Measurements from ENCODE around the gene NOC2L. TPM values are rescaled to one million over a fixed set of nuclear protein-coding genes. Genes with fewer than 3 reads are reported as not detected.

NOC2L gene
- total RNA-seq, 2 experiments from 2014 or later: 77.9 to 99.0 TPM

DNA sequence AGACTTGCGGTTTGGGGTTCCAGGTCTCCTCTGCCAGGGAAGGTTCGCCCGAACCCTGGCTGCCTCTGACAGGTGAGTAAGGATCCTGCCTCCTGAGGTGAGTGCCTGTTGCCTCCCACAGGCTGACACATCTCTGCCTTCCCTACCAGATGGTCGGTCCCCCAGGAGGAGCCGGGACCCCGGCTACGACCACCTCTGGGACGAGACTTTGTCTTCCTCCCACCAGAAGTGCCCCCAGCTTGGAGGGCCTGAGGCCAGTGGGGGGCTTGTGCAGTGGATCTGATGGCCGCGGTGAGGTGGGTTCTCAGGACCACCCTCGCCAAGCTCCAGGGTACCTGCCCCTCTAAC is 15.2 kb upstream of the NOC2L start:
- intact Hi-C loops (cut with micrococcal nuclease; ENCODE audit: unreplicated experiment): no loop called here
- H3K79me2 ChIP-seq (ENCODE audit: insufficient read depth, low read depth, low read length): no peaks in the 10 kb centered on the region
- no peak for DNase-seq (ENCODE audit: low spot score)
- BruUV-seq (replicated peaks): no TSS peak
- no peaks in the 10 kb centered on the region for H3K36me3 ChIP-seq (ENCODE audit: insufficient read depth, low read length)
- TF ChIP-seq EZH2phosphoT487 (IDR thresholded peaks at IDR 0.05; ENCODE audit: borderline replicate concordance, low read depth, low read length): no peak
- H3K4me3 ChIP-seq (ENCODE audit: low read depth, low read length, poor library complexity, severe bottlenecking): no peak overlapping the region
- no peaks in the 10 kb centered on the region for H3K9me2 ChIP-seq (ENCODE audit: insufficient read depth, low read length)
- H3K4me2 ChIP-seq (ENCODE audit: low read length): no peak overlapping the region
- no peak overlapping the region for H2AFZ ChIP-seq (ENCODE audit: low read length)
- no peak overlapping the region for H3K27ac ChIP-seq (ENCODE audit: low read depth, low read length, poor library complexity, severe bottlenecking)
- POLR2A ChIA-PET: no interaction called here
- no peaks in the 10 kb centered on the region; the same call in 1 of the 2 replicates for H4K20me1 ChIP-seq (ENCODE audit: insufficient read depth, low read length)
- CTCF ChIA-PET (ENCODE audit: unreplicated experiment): interaction anchor here (0.6 kb wide), 1 partner anchor 15 kb away, joined by 3 read pairs; the partner anchor contains the start of gene NOC2L
- no peaks in the 10 kb centered on the region for H3K4me1 ChIP-seq (ENCODE audit: insufficient read depth, low read length, poor library complexity, severe bottlenecking)
- no peaks in the 10 kb centered on the region for H3K9me3 ChIP-seq (ENCODE audit: low read length)

- ChIA-PET CTCF (ENCODE audit: unreplicated experiment) (interaction anchor here (0.6 kb wide), 1 partner anchor 14 kb away, joined by 3 read pairs; the partner anchor contains the start of gene NOC2L), POLR2A (no interaction called here)
- H3K4me2 ChIP-seq (ENCODE audit: low read length): no peak overlapping the region
- no peaks in the 10 kb centered on the region for H3K36me3 ChIP-seq (ENCODE audit: insufficient read depth, low read length)
- DNase-seq (ENCODE audit: low spot score): no peak
- intact Hi-C loops (cut with micrococcal nuclease; ENCODE audit: unreplicated experiment): no loop called here
- no peaks in the 10 kb centered on the region for H3K9me3 ChIP-seq (ENCODE audit: low read length)
- no peaks in the 10 kb centered on the region for H3K9me2 ChIP-seq (ENCODE audit: insufficient read depth, low read length)
- no peaks in the 10 kb centered on the region for H3K79me2 ChIP-seq (ENCODE audit: insufficient read depth, low read depth, low read length)
- TF ChIP-seq EZH2phosphoT487 (IDR thresholded peaks at IDR 0.05; ENCODE audit: borderline replicate concordance, low read depth, low read length): no peak
- TF ChIP-seq, protein P1, sequence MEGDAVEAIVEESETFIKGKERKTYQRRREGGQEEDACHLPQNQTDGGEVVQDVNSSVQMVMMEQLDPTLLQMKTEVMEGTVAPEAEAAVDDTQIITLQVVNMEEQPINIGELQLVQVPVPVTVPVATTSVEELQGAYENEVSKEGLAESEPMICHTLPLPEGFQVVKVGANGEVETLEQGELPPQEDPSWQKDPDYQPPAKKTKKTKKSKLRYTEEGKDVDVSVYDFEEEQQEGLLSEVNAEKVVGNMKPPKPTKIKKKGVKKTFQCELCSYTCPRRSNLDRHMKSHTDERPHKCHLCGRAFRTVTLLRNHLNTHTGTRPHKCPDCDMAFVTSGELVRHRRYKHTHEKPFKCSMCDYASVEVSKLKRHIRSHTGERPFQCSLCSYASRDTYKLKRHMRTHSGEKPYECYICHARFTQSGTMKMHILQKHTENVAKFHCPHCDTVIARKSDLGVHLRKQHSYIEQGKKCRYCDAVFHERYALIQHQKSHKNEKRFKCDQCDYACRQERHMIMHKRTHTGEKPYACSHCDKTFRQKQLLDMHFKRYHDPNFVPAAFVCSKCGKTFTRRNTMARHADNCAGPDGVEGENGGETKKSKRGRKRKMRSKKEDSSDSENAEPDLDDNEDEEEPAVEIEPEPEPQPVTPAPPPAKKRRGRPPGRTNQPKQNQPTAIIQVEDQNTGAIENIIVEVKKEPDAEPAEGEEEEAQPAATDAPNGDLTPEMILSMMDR (conservative IDR thresholded peaks at IDR 0.05; ENCODE audit: low read length): no peak
- no peak overlapping the region for H3K27ac ChIP-seq (ENCODE audit: low read depth, low read length, poor library complexity, severe bottlenecking)
- no peaks in the 10 kb centered on the region; the same call in 1 of the 2 replicates for H4K20me1 ChIP-seq (ENCODE audit: insufficient read depth, low read length)
- no TSS peak for BruUV-seq (replicated peaks)
- H3K4me3 ChIP-seq (ENCODE audit: low read depth, low read length, poor library complexity, severe bottlenecking): no peak overlapping the region
- H3K4me1 ChIP-seq (ENCODE audit: insufficient read depth, low read length, poor library complexity, severe bottlenecking): no peaks in the 10 kb centered on the region
- no peak overlapping the region for H2AFZ ChIP-seq (ENCODE audit: low read length)
Measured at GRCh38 chr1:973459-974292, 14.6 kb upstream of the NOC2L start.

- BruUV-seq (replicated peaks): no TSS peak
- no peaks in the 10 kb centered on the region for H3K79me2 ChIP-seq (ENCODE audit: insufficient read depth, low read depth, low read length)
- H3K9me3 ChIP-seq (ENCODE audit: low read length): no peaks in the 10 kb centered on the region
- no peak overlapping the region for H3K27ac ChIP-seq (ENCODE audit: low read depth, low read length, poor library complexity, severe bottlenecking)
- intact Hi-C loops (cut with micrococcal nuclease; ENCODE audit: unreplicated experiment): no loop called here
- ChIA-PET CTCF (ENCODE audit: unreplicated experiment) (no interaction called here), POLR2A (no interaction called here)
- no peaks in the 10 kb centered on the region for H3K4me1 ChIP-seq (ENCODE audit: insufficient read depth, low read length, poor library complexity, severe bottlenecking)
- H2AFZ ChIP-seq (ENCODE audit: low read length): no peak overlapping the region
- H3K9me2 ChIP-seq (ENCODE audit: insufficient read depth, low read length): no peaks in the 10 kb centered on the region
- no peak for DNase-seq (ENCODE audit: low spot score)
- H3K4me2 ChIP-seq (ENCODE audit: low read length): no peak overlapping the region
- no peaks in the 10 kb centered on the region for H3K36me3 ChIP-seq (ENCODE audit: insufficient read depth, low read length)
- no peaks in the 10 kb centered on the region; the same call in 1 of the 2 replicates for H4K20me1 ChIP-seq (ENCODE audit: insufficient read depth, low read length)
- H3K4me3 ChIP-seq (ENCODE audit: low read depth, low read length, poor library complexity, severe bottlenecking): no peak overlapping the region
- no peak for TF ChIP-seq EZH2phosphoT487 (IDR thresholded peaks at IDR 0.05; ENCODE audit: borderline replicate concordance, low read depth, low read length)
- TF ChIP-seq, protein P1 (conservative IDR thresholded peaks at IDR 0.05; ENCODE audit: low read length): no peak
Measured at GRCh38 chr1:972726-973458, 13.8 kb upstream of the NOC2L start.

All from OCI-LY7 (cell line).